ENCODE results near the gene PTGES3.
"Not testable (repeated sequence)": the region's sequence is repeated elsewhere in the genome, so short reads cannot be mapped to it uniquely, and the experiment has no call there.

PTGES3 gene

DNA sequence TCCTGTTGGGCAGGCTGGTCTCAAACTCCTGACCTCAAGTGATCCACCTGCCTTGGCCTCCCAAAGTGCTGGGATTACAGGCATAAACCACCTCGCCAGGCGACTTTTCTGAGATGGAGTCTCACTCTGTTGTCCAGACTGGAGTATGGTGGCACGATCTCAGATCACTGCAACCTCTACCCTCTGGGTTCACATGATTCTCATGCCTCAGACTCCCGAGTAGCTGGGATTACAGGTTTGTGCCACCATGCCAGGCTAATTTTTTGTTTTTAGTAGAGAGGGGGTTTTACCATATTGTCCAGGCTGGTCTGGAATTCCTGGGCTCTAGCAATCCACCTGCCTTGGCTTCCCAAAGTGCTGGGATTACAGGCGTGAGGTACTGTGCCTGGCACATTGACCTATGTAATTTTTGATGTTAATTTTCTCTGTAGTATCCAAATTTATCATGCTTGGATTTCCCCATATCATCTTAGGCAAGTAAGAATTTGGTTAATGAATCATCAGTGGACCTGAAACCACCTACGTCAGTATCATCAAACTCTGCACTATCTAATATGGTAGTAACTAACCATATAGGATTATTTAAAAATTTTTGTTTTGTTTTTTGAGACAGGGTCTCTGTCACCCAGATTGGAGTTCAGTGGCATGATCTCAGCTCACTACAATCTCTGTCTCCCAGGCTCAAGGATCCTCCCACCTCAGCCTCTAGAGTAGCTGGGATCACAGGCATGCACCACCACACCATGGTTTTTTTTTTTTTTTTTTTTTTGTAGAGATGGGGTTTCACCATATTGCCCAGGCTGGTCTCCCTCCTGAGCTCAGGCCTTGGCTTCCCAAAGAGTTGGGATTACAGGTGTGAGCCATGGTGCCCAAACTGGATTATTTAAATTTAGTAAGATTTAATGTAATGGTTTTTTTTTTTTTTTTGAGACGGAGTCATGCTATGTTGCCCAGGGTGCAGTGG lies 30.4 kb downstream of the PTGES3 start:
- DNase-seq (ENCODE audit: low read depth in 3 of 3, low spot score in 1 of 3): no peak

DNA sequence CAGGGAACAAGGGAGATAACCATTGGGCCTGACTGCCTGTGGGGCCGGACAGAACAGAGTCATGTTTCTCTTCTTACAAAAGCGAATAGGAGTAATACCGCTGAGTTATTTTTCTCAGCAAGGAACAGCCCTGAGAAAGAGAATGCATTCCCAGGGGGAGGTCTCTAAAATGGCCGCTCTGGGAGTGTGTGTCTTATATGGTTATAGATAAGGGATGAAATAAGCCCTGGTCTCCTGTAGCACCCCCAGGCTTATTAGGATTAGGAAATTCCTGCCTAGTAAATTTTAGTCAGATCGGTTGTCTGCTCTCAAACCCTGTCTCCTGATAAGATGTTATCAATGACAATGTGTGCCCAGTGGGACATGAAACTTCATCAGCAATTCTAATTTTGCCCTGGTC lies 34.3 kb downstream of the PTGES3 start:
- not testable (repeated sequence) for DNase-seq (ENCODE audit: low read depth in 3 of 3, low spot score in 1 of 3)

DNA sequence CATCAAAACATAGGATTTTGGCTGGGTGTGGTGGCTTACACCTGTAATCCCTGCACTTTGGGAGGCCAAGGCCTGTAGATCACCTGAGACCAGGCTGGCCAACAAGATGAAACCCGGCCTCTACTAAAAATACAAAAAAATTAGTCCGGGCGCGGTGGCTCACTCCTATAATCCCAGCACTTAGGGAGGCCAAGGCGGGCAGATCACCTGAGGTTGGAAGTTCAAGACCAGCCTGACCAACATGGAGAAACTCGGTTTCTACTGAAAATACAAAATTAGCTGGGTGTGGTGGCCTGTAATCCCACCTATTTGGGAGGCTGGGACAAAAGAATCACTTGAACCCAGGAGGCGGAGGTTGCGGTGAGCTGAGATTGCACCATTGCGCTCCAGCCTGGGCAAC lies 40.1 kb downstream of the PTGES3 start:
- not testable (repeated sequence) for DNase-seq (ENCODE audit: low read depth in 3 of 3, low spot score in 1 of 3)

DNA sequence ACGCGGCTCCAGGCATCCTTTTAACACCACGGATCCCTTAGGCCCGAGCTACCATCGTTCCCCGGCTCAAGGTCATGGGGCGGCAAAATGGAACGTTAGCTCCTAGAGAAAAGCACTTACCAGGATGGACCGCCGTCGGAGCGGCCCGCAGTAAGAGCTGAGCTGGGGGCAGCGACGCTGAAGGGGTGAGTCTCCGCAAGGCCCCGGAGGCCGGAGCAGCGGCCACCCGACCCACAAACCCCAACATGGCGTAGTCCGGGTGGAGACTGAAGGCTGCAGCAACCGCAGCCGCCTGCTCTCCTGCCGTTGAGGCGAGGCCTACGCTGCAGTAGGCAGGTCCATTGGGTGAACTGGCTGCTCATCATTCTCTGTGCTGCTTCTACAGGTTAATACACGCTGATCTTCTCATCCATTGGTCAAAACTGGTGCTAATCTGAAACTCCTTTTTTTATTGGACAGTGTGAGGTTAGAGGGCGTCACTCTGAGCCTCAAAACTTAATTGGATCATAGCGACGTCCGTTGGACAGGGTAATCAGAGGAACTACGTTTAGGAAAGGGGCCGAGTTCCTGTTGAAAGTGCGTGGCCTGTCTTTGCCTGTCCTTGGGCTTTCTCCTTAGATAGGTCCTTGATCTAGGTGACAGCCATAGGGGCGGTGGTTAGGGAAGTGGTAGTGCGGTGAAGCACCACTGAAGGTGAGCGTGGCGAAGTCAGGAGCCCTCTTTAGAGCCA lies 42.2 kb downstream of the PTGES3 start, which contains the start of gene ATP5F1B:
Gene ATP5F1B (minus strand): TSS at position 268 of the 730 bp plus-strand sequence. CDS start 21 bp downstream, at position 247.
- peak; percentile 64 to 83 (median 80) for DNase-seq (ENCODE audit: low read depth in 3 of 3, low spot score in 1 of 3)

DNA sequence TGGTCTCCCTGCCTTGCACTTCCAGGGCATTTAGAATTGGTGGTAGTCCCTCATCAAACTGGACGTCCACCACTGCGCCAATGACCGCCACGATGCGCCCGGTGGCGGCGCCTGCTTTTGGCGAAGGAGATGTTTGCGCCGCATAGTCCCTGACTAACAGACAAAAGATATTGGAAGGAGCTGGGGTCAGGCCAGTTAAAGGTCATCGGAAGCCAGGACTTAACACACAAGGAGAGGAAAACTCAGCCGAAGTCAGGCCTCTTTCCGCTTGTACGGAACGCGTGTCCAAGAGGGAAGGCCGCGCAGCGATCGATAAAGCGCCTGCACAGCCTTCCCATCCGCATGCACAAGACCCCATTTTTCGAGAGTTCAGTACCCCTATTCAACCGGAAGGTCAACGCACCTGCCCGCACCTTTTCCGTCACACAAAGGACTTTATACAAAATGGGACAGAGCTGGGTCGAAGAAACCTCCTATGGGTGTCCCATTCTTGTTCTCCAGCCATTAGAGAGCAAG lies 42.8 kb downstream of the PTGES3 start:
- DNase-seq (ENCODE audit: low read depth in 3 of 3, low spot score in 1 of 3): no peak

DNA sequence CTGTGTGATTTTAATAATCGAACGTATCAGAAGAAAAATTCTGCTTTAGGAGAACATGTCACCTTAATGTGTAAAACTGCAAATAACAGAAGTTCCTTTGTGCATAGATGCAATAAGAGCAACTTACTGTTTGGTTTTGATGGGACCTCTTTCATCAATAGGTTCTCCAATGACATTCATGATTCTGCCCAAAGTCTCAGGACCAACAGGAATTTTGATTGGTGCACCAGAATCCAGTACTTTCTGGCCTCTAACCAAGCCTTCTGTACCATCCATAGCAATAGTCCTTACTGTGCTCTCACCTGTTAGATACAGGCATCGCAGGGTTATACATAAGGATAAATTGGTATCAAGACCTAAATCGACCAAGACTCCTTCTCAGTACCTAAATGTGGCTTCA lies 43.4 kb downstream of the PTGES3 start:
- no peak for DNase-seq (ENCODE audit: low read depth in 3 of 3, low spot score in 1 of 3)

DNA sequence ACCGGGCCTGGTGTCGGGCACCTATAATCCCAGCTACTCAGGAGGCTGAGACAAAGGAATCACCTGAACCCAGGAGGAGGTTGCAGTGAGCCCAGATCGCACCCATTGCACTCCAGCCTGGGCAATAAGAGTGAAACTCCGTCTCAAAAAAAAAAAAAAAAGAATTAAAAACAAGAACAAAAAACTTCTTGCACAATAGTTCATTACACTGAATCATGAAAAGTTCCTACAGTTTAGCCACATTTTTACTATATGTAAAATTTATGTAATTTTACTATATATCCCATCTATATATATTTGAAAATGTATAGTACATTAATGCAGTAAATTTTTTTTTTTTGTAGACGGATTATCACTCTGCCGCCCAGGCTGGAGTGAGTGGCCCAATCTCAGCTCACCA lies 46.9 kb downstream of the PTGES3 start:
- DNase-seq (ENCODE audit: low read depth in 3 of 3, low spot score in 1 of 3): no peak

DNA sequence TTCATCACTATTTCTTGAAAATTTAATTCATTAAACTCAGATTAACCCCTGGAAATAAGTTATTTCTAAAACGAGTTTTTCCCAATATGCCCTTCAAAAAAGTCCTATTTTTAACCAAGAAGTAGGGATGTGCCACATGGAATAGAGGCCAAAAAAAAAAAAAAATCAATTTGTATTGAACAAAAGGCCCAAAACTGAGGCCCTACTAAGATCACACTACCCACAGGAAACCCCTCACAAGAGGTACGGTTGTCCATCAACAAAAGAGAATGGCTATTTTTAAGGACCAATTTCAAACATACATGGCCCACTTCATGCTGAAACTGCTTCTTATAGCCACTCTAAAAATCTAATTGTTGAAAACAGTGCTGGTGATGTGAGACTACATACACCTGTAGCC lies 50.5 kb downstream of the PTGES3 start:
- DNase-seq (ENCODE audit: low read depth in 3 of 3, low spot score in 1 of 3): no peak

DNA sequence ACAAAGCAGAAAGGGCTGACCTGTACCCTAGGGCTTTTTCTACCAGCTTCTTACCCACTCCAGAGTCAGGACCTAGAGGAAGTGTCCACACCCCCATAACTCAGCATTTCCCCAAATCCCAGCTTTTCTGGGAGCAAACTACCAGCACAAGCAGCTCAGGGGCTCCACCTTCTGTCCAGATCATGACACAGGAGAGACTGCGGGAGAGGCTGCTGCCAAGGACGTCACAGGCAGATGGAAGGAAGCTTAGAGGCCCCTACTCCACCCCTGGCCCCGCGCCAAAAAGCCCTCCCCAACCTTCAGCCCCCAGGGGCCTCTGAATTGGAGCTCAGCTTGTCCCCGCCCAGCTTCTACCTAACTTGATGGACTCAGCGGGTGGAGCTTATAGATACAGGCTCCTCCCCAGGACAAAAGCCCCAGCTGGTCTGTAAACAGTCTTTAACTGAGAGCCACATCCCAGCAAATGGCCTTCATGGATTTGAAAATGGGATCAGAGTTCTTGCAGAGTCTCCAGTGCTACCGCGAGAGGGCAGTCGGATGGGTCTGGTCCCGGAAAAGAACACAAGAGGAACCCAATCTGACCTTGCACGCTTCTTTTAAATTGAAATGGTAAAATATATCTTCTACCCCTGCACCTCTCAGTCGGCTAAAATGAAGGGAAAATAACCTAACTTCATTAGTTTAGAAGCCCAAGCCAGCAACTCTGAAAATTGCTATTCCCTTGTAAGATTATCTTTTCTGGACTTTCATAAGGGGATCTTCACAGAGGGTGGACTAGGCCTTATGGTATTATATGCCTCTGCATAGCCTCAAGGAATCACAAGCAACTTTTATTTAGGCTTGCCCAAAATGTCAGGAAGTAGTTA lies 51.2 kb downstream of the PTGES3 start:
- peak; percentile 73 to 84 (median 79) for DNase-seq (ENCODE audit: low read depth in 3 of 3, low spot score in 1 of 3)

DNA sequence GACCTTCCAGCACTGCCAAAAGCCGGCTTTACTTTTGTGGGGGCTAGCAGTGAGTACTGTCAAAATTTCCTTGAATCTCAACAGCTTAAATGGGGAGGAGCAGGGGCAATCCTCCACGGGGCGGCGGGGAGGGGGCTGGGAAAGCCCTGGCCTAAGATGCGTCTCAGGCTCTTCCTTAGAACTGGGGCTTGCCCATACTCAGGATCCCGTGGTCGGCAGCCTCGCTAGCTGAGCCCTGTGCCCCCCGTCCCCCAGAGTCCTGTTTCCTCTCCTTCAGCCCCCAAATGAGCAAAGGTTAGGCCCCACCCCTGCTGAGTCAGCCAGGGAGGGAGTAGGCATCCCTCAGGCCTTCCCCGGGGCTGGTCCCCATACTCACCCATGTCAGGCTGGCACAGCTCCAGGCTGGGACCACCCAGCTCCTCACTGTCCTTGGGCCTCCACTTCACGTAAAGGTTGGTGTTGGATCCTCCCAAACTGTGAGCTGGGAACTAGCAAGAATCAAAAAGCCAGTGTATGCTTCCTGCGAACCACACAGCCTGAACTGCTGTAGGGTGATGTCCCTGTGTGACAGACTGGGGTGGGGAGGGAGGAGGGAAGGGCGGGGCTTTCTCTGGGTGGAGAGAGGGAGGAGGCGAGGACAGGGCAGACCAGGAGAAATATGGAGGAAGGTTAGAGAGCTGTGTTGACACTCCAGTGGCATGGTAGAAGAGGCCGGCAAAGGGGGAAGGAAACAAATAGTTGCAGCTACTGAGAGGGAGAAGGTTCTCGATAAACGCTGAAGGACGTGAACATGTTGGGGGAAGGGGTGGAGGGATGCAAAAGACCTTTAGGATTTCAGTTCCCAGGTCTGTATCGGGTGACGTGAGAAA lies 52.0 kb downstream of the PTGES3 start:
- DNase-seq (ENCODE audit: low read depth in 3 of 3, low spot score in 1 of 3): peak; percentile 40 to 66 (median 51)

DNA sequence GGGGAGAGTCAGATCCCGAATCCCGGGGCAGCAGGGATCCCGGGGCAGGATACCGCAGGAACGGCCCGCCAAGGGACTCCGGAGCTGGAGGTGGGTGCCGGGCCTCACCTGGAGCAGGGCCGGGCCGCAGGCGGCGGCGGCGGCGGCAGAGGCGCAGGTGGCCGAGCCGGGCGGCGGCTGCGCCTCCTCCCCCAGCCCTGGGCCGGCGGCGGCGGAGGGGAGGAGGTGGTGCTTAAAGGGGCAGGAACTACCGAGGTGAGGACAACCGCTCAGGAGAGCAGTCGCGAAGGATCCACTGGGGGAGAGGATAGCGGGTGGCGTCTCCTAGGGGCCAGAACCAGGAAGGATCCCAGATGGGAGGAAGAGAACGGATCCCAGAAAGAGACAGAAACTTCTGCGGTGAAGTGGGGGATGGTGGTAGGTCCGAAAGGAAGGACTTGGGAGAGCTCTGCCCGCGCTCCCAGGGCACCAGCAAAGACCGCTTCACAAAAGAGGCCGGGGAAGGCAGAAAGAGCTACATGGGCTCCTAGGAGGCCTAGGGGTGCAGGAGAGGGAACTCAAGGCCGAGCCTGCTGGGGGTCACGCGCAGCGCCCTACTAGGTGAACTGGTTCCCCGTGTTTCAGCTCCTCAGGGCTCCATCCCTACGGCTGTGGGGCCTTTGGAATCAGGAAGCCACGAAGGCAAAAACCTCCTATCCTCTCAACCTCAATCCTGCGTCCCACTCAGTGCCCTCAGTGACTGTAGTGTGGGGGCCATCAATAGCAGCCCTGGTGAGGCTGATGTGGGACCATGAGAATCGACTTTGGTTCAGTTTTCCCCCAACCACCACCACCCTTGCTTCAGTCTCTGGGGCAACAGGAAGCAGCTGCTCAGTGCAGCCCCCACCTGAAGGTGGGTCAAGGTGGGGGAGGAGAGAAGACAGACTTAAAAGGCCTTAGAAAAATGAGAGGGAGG lies 53.0 kb downstream of the PTGES3 start:
- DNase-seq (ENCODE audit: low read depth in 3 of 3, low spot score in 1 of 3): no peak

DNA sequence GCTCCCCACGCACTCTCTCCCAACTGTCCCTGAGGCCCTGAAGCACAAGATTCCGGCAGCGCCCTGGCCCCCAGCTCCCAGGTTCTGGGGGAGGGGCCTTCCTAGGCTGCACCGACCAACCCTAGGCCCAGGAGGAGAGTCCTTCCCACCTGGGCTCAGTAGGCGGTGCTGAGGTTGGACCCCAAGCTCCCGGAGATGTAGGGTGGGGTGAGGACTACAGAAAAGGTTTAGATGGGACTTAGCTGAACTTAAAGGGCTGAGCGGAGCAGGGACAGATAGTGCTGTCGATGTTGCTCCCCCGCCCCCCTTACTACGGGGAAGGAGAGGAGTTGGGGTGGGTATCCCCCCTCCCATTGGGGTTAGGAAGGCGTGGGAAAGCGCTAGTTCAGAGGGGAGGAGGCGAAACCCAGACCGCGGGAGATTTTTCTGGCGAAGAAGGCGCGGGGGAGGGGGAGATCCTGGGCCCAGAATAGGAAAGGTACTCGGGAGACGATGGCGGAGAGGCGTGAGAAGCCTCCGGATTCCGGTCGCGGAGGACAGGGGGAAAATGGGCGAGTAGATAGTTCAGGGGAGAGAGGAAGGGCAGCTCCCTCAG lies 53.7 kb downstream of the PTGES3 start:
- DNase-seq (ENCODE audit: low read depth in 3 of 3, low spot score in 1 of 3): no peak

DNA sequence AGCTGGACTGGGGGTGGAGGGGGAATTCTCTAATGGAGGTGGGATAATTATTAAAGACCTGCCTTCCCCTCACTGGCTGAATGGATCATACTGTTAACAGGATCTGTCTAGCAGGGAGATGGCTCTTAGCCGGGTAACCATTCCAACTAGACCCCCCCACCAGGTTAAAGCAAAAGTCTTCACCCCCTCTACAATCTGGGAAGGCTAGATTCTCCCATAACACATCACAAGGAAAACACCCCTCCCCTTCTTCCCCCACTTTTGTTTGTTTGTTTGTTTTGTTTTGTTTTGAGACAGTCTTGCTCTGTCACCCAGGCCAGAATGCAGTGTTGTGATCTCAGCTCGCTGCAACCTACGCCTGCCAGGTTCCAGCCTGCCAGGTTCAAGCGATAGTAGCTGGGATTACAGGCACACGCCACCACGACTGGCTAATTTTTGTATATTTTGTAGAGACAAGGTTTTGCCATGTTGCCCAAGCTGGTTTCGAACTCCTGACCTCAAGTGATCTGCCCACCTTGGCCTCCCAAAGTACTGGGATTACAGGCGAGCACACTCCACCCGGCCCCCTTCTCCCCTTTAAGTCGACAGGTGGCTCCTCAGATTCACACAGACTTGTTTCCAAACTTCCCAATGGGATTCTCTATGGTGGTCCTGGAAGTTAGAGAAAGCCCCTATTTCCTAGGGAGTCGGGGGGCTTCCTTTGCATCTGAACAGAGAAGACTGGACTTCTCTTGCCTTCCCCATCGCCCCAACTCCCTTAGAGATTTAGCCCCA lies 54.4 kb downstream of the PTGES3 start:
- DNase-seq (ENCODE audit: low read depth in 3 of 3, low spot score in 1 of 3): no peak

DNA sequence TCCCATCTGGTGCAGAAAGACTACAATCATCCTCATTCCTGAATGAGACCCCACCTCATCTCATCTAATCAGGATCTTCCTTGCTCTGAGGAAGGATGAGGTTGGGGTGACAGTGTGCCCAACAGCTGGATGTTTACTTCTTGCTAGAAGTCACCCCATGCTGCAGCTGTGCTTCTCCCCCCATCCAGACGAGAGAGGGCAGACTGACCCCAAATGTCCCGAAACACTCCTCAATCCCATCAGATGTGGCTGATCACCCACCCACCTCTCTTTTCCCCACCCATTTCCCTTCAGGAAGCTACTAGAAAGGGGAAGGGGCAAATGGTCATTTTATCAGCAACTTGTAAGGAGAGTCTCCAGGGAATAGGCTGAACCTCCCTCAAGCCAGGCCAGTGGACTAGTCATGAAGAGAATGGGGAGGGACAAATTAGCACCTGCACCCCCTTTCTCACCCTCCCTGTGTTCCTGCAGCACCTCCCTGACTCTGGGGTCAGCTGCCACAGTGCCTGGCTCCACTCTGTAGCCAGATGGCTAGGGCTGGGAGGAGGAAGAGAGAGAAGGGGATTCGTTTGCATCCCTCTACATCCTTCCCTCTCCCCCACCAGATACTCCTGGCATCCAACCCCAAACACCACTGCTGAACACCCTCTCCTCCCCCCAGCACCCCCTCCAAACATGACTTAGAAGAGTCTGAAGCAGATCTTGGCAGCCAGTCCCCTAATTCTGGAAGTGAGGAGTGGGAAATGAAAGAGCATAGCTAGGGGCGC lies 55.2 kb downstream of the PTGES3 start:
- DNase-seq (ENCODE audit: low read depth in 3 of 3, low spot score in 1 of 3): no peak

DNA sequence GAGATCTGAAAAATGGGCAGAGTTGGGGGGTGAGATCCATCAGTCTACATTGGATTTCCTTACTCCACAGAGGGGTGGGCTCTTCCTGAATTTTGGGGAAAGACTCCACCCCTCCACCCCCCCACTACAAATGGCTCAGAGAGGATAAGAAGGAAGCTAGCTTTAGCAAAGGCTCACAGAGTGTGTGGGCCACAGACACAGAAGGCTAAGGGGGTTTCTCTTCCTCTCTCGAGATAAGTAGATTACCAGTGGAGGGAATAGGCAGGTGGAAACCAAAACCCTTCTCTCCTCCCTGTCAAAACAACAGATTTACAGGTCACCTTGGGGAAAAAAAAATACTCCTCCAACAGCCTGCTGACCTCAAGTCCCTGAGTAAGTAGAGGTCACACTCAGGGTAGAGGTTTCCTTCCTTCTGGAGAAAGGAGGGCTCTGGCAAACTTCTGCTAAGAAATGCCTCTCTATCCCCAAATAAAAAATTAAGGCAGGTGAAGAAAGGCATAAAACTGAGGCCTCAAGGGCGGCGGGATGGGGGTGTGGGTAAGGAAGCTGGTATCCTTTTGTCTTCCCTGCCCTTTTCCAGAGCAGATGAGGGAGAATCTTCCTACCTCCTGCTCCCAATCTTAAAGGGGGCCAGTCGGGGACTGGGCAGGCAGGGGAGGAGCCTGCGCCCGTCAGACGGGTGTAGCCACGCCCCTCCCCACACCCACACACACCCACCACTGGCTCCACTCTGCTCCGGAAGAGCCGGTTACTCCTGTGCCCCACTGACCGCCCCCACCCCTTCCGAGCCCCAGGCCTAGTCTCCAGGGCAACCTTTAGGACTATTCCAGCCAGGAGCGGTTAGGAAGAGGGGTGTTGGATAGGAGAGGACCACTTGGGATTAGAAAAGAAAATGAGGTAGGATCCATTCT lies 56.0 kb downstream of the PTGES3 start:
- no peak for DNase-seq (ENCODE audit: low read depth in 3 of 3, low spot score in 1 of 3)

DNA sequence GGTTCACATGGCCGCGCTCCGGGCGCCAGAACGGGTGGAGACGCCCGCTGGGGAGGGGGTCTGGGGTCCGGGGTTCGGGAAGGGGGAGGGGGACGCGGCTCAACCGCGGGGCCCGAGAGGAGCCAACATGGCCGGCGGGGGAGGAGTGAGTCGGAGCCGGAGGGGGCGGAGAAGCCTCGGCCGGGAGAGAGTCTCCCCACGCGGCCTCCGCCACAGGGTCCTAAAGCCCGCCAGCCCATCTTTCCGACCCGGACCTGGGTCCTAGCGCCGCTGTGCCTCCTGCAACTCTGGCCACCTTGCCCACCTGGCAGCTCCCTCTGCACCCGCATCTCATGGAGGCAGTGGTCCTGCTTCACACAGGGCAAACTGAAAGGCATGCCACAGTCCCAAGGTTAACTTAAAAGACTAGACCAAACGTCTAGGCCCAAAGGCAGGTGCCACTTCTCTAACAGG lies 57.9 kb downstream of the PTGES3 start, which contains the start of gene BAZ2A:
Gene BAZ2A (minus strand): TSS at position 147 of the 453 bp plus-strand sequence. CDS start 12,796 bp downstream, outside the sequence.
- DNase-seq (ENCODE audit: low read depth in 3 of 3, low spot score in 1 of 3): peak; percentile 64 to 73 (median 67)
